GM19468 (cell line): ENCODE data around the gene IL1B.
A peak's percentile ranks its signal among the peaks of the same experiment; 100 is the strongest.

Source experiments
- ATAC-seq: cut with Tn5 transposase; IDR thresholded peaks from one replicate; pipeline ENCODE4 v1.9.1; 2021; ENCODE audit warnings: mild to moderate bottlenecking, moderate library complexity, moderate number of reproducible peaks; ENCODE audit not compliant: unreplicated experiment; ENCODE audit errors: extremely low read depth

IL1B gene

DNA sequence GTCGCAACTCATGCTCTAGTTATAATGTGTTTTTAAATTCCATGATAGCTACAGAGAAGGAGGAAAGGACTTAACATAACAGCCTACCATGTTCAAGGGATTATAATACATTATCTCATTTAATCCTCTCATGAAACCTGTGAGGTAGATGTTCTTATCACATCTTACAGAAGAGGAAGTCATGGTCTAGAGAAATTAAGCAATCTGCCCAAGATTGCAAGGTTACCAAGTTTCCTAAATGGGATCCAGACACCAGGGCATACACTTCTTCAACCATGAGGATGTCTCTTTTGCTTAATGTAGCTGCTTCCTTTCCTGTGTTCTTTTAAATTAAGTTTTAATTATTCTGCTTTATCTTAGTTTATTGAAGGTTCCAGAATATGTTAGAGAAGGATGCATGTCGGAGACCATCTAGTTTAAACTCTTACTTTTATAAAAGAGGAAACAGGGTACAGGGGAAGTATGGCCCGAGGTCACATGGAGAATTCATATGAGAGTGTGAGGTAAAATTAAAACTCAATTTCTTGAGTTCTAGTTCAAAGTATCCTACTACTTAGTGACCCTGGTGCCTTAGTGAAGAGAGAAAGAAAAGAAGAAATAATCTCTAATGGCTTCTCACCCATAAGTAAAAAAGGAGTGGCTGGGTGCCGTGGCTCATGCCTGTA, 48.7 kb downstream of the IL1B start:
- ATAC-seq: no peak

- no peak for ATAC-seq
Observed at GRCh38 chr2:112787294-112787693, 49.3 kb downstream of the IL1B start.

- no peak for ATAC-seq
Observed at GRCh38 chr2:112784199-112785189, 52.1 kb downstream of the IL1B start, which contains the start of gene IL1A. Gene IL1A, minus strand, starts transcription at chr2:112784493. Its CDS starts 723 bp downstream, at chr2:112783770.

DNA sequence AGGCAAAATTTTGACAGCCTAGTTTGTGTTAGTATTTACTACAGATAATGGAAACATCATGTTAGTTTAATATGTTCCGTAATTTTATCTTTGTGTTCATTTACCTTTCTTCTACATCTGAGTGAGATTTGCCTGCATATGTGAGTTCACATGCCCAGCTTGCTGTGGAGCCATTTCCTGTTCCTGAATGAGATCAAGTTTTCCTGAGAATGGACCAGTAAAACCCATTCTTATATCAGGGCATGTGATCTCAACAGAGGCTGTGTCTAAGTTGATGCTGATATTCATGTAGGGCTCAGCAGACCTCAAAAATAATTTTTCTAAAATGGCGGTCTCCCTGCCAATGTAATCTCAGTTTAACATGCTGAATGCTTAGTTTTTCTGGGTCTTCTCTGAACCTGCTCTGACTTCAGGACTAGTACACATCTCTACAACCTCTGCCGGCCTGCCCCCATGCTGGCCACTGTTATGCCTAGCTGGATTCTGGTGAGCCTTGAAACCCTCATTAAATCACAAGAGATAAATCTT, 53.3 kb downstream of the IL1B start:
- ATAC-seq: no peak

DNA sequence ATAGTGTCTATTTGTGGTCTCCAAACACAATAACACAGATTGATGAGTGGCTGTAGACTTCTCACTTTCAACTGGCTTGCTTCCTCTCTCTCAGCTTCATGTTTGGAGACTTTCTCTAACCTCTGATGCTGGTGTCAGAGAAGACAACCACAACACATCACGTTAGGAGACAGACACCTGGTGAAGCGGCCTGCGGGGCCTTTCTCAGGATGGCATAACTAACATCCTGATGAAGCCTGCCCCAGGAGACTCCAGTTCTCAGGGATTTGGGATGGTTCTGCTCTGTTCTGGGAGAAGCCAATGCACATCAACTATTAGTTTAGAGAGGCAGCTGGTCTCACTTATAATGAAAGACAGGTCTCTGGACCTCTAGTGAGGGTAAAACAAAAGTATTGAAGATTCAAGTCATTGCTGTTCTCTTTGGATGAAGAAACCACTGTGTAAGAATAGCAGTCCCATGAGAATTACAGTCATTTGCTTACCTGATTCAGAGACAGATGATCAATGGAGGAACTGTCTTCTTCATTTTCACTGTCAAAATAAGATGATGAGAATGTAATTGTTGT, 54.3 kb downstream of the IL1B start:
- peak; percentile 37 for ATAC-seq
